ENCODE measurements around the gene FAM237A.

FAM237A gene

GRCh38 chr2:206641226-206641625 is 1.1 kb upstream of the FAM237A start:
- no peaks in the 10 kb centered on the region for H3K4me1 Mint-ChIP-seq
- no peak overlapping the region for H3K27ac Mint-ChIP-seq
- H3K27me3 Mint-ChIP-seq, result peaks cover 16% of the 10 kb centered on the region
- H3K36me3 Mint-ChIP-seq (ENCODE audit: low read depth), result no peaks in the 10 kb centered on the region
- H3K4me3 Mint-ChIP-seq, result no peak overlapping the region
- DNase-seq (no peak), ATAC-seq (no peak)
- H3K9me3 Mint-ChIP-seq, result no peaks in the 10 kb centered on the region

DNA sequence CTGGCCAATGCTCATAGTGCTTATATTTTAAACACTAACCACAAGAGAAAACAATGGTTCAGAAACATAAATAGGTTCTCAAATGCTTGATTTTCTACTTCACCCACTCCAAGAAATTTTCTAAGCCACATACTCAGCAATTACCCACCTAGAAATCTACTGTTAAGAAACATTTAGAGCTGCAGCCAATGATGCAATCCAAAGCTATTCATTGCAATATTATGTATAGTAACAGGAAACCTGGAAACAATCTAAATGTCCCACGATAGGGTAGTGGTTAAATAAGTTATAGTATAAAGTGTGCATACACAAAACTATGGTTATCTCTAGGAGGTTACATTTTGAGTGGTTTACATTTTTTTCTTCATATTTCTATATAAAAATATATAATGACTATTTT is 5.7 kb downstream of the FAM237A start:
- H3K4me1 Mint-ChIP-seq, result no peaks in the 10 kb centered on the region
- no peak overlapping the region for H3K27ac Mint-ChIP-seq
- no peaks in the 10 kb centered on the region for H3K36me3 Mint-ChIP-seq (ENCODE audit: low read depth)
- no peak overlapping the region for H3K4me3 Mint-ChIP-seq
- no peaks in the 10 kb centered on the region for H3K9me3 Mint-ChIP-seq
- ATAC-seq (no peak), DNase-seq (no peak)
- H3K27me3 Mint-ChIP-seq, result peaks cover 10% of the 10 kb centered on the region

GRCh38 chr2:206657087-206657486 is 14.8 kb downstream of the FAM237A start:
- no peaks in the 10 kb centered on the region for H3K36me3 Mint-ChIP-seq (ENCODE audit: low read depth)
- no peak overlapping the region for H3K27ac Mint-ChIP-seq
- DNase-seq, result no peak
- no peak overlapping the region for H3K4me3 Mint-ChIP-seq
- no peaks in the 10 kb centered on the region for H3K4me1 Mint-ChIP-seq
- peaks cover 19% of the 10 kb centered on the region for H3K27me3 Mint-ChIP-seq
- peaks cover 12% of the 10 kb centered on the region for H3K9me3 Mint-ChIP-seq
- no peak for ATAC-seq

DNA sequence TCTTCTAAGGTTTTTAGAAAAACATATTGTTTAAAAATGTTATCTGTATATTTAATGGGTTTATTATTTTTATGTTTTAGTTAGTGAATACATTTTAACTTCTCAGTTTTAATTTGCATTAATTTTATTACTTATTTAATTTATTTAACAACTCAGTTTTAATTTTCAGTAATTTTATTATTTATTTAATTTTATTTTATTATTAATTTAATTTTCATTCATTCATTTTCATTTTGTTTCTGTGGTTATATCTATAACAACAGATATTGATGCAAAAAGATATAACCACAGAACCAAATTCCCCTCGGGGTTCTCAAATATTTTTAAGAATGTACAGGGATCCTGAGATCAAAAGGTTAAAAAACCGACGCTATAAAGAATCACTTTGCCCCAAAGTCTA is 23.0 kb downstream of the FAM237A start:
- H3K27ac Mint-ChIP-seq, result no peak overlapping the region
- no peak for DNase-seq
- H3K27me3 Mint-ChIP-seq, result peaks cover 7% of the 10 kb centered on the region

DNA sequence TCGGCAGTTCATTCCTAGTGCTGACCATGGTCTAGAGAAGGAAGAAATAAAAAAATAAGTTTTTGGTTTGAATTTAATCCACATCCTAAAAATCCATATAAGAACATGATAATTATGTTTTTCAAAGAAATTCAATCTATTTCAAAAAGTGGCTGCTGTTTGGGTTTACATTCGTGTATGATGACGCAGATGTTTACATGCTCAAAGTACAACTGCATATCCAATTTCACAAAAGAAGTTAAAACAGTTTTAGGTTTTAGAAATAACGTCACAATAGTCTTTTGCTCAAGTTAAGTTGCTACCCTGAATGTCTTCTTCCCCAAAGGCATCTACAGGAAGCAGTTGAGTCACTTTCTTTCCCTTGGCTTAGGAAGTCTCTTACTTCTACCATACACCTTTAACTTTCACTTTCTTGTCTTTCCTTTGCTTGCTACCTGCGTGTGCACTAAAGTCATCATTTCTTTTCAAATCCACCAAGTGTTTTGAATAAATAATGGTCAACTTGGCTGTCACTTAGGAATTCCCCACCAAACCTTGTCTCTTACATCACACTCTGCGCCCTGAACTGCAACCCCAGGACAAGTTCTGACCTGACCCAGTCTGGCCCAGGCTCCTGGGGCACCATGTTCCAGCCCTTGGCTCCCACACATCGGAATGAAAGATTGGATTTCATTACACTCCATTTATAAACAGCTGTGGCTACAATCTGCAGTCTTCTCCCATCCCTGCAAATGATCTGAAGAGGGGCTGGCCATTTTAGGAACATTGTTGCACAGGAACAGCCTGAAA is 28.4 kb downstream of the FAM237A start:
- no peak overlapping the region for H3K4me3 Mint-ChIP-seq
- no peak for DNase-seq
- no peaks in the 10 kb centered on the region for H3K4me1 Mint-ChIP-seq
- ATAC-seq, result no peak
- H3K9me3 Mint-ChIP-seq, result no peaks in the 10 kb centered on the region
- H3K36me3 Mint-ChIP-seq (ENCODE audit: low read depth), result no peaks in the 10 kb centered on the region
- peaks cover 9% of the 10 kb centered on the region for H3K27me3 Mint-ChIP-seq
- H3K27ac Mint-ChIP-seq, result no peak overlapping the region

More for the DNA sequence above, 23.0 kb downstream of the FAM237A start:
- Mint-ChIP-seq H3K9me3 (no peaks in the 10 kb centered on the region), H3K36me3 (ENCODE audit: low read depth) (no peaks in the 10 kb centered on the region), H3K4me1 (no peaks in the 10 kb centered on the region), H3K4me3 (no peak overlapping the region)
- ATAC-seq, result no peak

DNA sequence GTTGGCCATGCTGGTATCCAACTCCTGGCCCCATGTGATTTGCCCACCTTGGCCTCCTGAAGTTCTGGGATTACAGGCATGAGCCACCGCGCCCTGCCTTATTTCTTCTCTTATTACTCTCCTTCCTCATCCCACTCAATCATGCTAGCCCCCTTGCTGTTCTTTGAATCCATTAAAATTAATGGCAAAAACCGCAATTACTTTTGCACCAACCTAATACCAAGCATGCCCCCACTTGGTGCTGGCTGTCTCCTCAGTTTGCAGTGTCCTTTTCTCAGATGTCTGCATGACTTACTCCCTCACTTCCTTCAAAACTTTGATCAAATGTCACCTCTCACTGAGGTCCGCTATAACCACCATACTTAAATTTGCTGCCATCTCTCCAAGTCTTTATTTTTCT is 41.3 kb downstream of the FAM237A start:
- ATAC-seq, result no peak

DNA sequence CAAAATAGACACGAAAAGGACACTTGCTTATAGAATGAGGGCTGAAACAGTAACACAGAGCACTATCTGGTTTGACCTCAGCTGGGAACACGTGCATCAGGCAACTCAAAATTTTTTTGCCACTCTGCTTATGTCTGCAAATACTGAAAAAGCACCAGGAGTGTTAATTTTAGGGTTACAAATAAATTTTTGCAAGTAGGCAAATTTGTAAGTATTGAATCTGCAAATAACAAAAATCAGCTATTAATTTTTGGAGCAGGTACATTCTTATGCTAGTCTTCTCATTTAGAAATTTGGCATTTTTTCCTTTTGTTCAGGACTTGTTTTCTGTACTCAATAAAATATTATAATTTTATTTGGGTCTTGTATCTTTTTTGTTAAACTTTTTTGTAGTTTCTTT is 46.2 kb downstream of the FAM237A start:
- H3K4me3 Mint-ChIP-seq, result no peak overlapping the region
- H3K27me3 Mint-ChIP-seq, result peaks cover 5% of the 10 kb centered on the region
- ATAC-seq (no peak), DNase-seq (no peak)
- peaks cover 3% of the 10 kb centered on the region for H3K4me1 Mint-ChIP-seq
- no peaks in the 10 kb centered on the region for H3K36me3 Mint-ChIP-seq (ENCODE audit: low read depth)
- H3K27ac Mint-ChIP-seq, result no peak overlapping the region
- H3K9me3 Mint-ChIP-seq, result no peaks in the 10 kb centered on the region

More for the DNA sequence above, 41.3 kb downstream of the FAM237A start:
- Mint-ChIP-seq H3K4me3 (no peak overlapping the region), H3K27me3 (peaks cover 10% of the 10 kb centered on the region), H3K9me3 (no peaks in the 10 kb centered on the region), H3K36me3 (ENCODE audit: low read depth) (no peaks in the 10 kb centered on the region), H3K27ac (no peak overlapping the region), H3K4me1 (no peaks in the 10 kb centered on the region)
- no peak for DNase-seq

DNA sequence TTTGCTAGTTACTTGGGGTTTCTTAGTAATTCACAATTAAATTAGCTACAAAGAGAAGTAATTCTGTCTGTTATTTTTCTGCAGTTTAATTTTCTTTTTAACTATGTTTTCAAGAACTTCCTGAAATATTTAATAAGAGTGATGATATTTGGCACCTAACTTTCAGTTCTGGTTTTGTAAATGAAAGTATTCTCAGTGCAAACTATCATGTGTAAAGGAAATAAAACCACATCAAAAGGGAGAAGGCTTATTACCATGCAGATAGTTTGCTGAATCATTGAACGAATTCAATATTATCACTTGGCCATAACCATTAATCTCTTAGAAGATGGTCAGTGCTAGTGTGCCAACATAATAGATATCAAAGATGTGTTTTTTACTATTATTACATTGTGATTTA is 46.7 kb downstream of the FAM237A start:
- ATAC-seq (no peak), DNase-seq (no peak)
- H3K27ac Mint-ChIP-seq, result no peak overlapping the region

DNA sequence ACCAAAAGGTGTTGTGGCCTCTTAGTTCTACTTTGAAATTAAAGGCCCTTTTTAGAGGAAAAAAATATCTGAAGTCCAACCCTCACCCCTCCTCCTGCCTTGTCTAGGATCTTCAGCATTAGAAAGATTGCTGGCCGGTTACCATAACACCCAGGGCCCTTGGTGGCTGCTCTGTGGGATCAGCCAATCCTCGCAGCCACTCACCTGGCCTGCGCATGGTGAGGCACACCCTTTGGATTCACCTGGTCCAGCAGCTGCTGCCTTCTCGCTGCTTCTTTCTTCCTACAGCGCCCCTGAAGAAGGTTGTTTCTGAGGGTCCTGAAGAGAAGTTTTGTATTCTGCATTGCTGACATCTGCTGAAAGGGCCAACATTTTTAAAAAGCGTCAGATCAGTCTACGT is 50.7 kb downstream of the FAM237A start:
- DNase-seq (no peak), ATAC-seq (no peak)
- Mint-ChIP-seq H3K36me3 (ENCODE audit: low read depth) (no peaks in the 10 kb centered on the region), H3K4me3 (no peak overlapping the region), H3K27ac (no peak overlapping the region), H3K4me1 (peaks cover 3% of the 10 kb centered on the region), H3K27me3 (peaks cover 5% of the 10 kb centered on the region), H3K9me3 (no peaks in the 10 kb centered on the region)

More for the DNA sequence above, 46.7 kb downstream of the FAM237A start:
- Mint-ChIP-seq H3K9me3 (no peaks in the 10 kb centered on the region), H3K4me1 (peaks cover 3% of the 10 kb centered on the region), H3K27me3 (peaks cover 5% of the 10 kb centered on the region), H3K4me3 (no peak overlapping the region), H3K36me3 (ENCODE audit: low read depth) (no peaks in the 10 kb centered on the region)

- Mint-ChIP-seq H3K4me1 (peaks cover 3% of the 10 kb centered on the region), H3K27me3 (peaks cover 5% of the 10 kb centered on the region), H3K36me3 (ENCODE audit: low read depth) (no peaks in the 10 kb centered on the region), H3K9me3 (no peaks in the 10 kb centered on the region), H3K27ac (no peak overlapping the region), H3K4me3 (no peak overlapping the region)
- DNase-seq (peak; percentile 22), ATAC-seq (no peak)
Observed at GRCh38 chr2:206693399-206694137, 51.3 kb downstream of the FAM237A start.

DNA sequence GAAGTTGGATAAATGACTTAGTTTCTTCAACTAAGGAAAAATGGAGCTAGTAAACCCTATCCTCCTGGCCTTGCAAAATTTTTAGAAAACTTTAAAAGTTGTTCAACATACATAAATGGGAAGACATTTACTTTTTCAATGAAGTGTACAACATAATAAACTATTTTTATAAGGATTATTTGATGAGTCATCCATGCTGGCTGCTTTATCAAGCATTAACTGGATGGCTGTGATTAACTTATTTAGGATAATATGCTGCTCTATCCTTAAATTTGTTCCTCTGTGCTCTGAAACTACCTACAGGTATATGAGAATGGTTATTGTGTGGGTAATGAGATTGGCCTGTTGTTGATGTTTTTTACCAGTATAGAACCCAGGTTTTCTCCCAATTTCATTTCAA is 54.6 kb downstream of the FAM237A start:
- peaks cover 1% of the 10 kb centered on the region for H3K4me1 Mint-ChIP-seq
- DNase-seq (no peak), ATAC-seq (no peak)
- peaks cover 22% of the 10 kb centered on the region for H3K27me3 Mint-ChIP-seq
- H3K36me3 Mint-ChIP-seq (ENCODE audit: low read depth), result no peaks in the 10 kb centered on the region
- H3K9me3 Mint-ChIP-seq, result no peaks in the 10 kb centered on the region
- no peak overlapping the region for H3K27ac Mint-ChIP-seq
- H3K4me3 Mint-ChIP-seq, result no peak overlapping the region

DNA sequence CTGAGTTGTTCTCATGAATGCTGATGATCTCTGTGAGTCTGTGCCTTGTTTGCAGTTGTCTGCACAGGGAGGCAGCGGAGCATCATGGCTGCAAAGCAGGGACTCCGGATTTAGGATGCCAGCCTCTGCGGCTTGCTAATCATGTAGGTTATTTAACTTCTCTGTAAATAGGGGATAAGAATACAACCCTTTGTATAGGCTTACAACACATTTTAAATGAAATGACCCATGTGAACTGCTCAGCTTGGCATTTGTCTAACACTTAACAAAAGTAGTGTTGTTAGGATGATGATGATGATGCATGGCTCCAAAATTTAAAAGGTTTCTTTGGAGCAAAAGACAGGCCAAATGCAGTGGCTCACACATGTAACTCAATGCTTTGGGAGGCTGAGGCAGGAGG is 56.5 kb downstream of the FAM237A start:
- DNase-seq, result no peak
- Mint-ChIP-seq H3K4me3 (no peak overlapping the region), H3K4me1 (peaks cover 1% of the 10 kb centered on the region), H3K27ac (no peak overlapping the region), H3K9me3 (no peaks in the 10 kb centered on the region), H3K36me3 (ENCODE audit: low read depth) (no peaks in the 10 kb centered on the region), H3K27me3 (peaks cover 22% of the 10 kb centered on the region)
- no peak for ATAC-seq

Measured in activated naive CD8-positive, alpha-beta T cell treated with anti-CD3 and anti-CD28 coated beads, Interleukin-2, amount 50 U/mL, for 24 hours (primary cell).